NCI-H2107 (cell line): ENCODE data around the gene GAS2.
A peak's percentile ranks its signal among the peaks of the same experiment; 100 is the strongest.

Experiments used
- DNase-seq: peaks from one replicate; lab custom pipeline; 2025; lab: John Stamatoyannopoulos, UW

GAS2 gene

GRCh38 chr11:22728600-22729389 lies 62.4 kb downstream of the GAS2 start:
- no peak for DNase-seq

DNA sequence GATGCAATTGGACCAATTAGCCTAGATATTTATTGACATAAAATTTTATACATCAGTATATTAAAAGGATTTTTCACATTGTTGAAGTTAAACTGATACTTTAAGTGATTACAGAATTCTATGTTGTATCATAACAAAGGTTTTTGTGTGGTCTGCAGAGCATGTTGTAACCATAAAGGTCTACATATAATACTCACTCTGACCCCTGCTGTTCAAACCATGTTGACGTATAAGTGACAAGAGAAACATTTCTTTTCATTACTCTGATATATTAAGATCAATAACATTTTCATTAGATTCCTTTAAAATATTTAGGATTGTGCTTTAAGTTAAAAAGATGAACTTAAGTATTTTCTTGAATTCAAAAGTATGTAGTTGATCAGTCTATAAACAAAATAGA lies 63.9 kb downstream of the GAS2 start:
- DNase-seq = no peak

DNA sequence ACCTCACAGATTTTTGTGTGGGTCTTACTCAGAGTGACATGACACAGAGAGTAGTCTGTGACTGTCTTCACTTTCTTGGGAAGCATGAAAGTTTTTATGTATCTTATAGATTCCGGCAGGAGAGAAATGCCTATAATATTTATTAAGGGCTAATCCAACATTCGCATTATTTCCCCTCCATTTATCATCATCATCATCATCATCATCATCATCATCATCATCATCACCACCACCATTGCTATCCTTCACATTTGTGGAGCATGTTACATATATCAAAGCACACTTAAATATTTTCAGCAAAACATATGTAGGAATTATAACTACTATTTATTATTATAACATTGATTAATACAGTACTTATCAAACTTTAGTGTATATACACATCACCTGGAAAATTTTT lies 66.2 kb downstream of the GAS2 start:
- no peak for DNase-seq

DNA sequence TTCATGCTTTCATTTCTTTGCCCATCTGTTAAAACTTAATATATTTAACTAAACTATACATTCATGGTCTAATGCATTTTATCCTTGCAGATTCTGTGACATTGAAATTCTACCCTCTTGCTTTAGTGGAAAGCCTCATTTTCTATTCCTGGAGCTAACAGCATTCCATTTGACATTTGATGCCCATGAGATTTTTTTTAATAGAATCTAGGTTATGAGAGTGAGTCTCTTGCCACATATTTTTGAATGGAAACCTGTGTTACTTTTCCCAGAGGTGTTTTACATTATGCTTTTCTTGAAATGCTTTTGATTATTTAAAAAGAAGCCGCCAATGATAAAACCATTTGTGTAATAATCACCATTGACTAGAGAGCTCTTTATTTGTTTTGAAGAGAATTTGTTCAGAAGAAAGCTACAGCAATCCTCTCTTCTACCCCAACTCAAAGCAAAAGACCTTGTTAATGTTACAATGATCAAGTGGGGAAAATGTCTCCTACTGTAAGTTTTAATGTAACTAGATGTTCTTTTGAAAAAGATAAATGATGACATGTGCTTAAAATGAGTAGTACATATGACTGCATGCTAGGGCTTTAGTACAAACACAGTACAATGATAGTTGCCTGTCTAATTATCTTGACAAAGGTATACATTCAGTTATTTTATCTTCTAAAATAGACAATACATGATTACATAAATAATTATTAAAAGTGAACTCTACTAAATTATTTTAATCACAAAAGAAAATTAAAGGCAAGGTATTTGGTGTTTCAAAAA lies 67.3 kb downstream of the GAS2 start:
- DNase-seq = no peak

GRCh38 chr11:22734628-22735345 lies 68.4 kb downstream of the GAS2 start:
- no peak for DNase-seq

GRCh38 chr11:22742157-22742613 lies 75.8 kb downstream of the GAS2 start:
- DNase-seq = no peak

- DNase-seq = peak; percentile 52
Observed at GRCh38 chr11:22749536-22749935, 83.1 kb downstream of the GAS2 start.

- DNase-seq = peak; percentile 69
Observed at GRCh38 chr11:22752908-22753310, 86.5 kb downstream of the GAS2 start.

DNA sequence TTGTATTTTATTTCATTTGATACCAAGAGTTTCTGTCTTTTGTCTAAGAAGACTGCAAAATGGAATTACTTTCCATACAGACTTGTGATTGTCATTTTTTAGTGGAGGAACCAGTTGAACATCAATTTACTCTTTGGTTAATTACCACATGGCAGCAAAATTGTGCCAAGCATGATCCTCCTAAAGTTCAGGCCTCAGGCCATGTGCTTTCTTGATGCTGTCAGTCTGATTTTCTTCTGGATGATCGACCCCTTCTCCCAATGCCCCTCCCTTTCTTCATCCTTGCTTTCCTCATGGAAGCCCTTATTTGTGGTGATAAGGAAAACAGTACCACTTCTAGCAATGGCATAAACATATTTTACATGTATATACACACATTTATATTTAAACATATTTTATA lies 87.0 kb downstream of the GAS2 start:
- DNase-seq = no peak

- DNase-seq = no peak
Observed at GRCh38 chr11:22761066-22761465, 94.7 kb downstream of the GAS2 start.

DNA sequence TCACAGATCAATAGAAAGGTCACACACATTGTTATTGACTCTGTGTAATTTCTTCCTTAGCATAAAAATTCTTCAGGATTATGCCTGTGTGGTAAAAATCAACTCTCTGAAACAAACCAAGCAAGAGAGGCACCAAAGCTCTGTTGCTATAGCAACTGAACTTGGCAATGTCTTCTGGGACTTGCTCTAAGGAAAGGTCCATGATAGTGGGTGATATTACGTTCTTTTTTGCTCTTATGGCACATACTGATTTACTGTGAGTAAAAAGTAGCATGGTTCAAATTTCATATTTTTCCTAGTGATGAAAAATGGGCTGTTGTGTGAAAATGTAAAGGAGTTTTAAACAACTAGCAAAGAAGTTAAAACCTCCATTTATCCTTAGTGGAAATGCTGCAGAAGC lies 96.8 kb downstream of the GAS2 start:
- no peak for DNase-seq

DNA sequence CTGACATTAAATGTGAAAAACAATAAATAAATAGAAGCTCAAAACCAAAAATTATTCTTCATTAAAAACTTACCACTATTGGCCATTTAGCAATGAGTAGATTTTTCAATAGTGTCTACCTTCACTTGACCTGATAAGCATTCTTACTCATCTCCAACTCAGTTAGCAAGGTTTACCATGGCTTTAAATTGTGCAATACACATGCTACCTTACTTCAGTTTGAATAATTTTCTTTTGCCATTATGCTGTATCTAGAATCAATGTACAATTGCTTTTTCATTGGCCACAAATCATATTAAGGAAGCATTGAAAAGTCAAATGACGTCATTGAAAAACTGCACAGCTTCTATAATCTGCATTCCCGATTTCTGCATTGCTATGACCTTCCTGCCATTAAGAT lies 98.3 kb downstream of the GAS2 start:
- DNase-seq = no peak

GRCh38 chr11:22768281-22768680 lies 101.9 kb downstream of the GAS2 start:
- no peak for DNase-seq

GRCh38 chr11:22769081-22769480 lies 102.7 kb downstream of the GAS2 start:
- no peak for DNase-seq

- no peak for DNase-seq
Observed at GRCh38 chr11:22774716-22775115, 108.3 kb downstream of the GAS2 start.

- DNase-seq = no peak
Observed at GRCh38 chr11:22775248-22775647, 108.8 kb downstream of the GAS2 start.

- no peak for DNase-seq
Observed at GRCh38 chr11:22778642-22779041, 112.2 kb downstream of the GAS2 start.

DNA sequence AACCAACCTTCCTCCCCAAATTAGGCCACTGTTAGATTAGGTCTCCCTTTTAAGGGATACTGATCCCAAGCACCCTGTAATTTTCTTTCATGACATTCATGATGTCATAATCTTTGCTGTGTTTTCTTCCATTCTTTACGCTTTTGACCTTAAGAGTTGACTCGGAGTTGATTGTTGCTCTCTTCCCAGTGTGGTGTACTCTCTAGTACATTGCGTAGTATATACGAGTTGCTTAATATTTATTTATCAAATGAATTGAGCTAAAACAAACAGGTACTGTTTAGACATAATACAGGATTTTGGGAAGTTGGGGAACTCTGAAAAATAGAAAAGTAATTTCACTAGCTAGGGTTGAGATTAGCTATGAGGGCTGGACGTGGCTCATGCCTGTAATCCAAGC lies 113.4 kb downstream of the GAS2 start:
- no peak for DNase-seq

GRCh38 chr11:22780952-22781593 lies 114.7 kb downstream of the GAS2 start:
- no peak for DNase-seq

- no peak for DNase-seq
Observed at GRCh38 chr11:22785251-22785650, 118.8 kb downstream of the GAS2 start.

- DNase-seq = no peak
Observed at GRCh38 chr11:22786475-22786874, 120.1 kb downstream of the GAS2 start.

DNA sequence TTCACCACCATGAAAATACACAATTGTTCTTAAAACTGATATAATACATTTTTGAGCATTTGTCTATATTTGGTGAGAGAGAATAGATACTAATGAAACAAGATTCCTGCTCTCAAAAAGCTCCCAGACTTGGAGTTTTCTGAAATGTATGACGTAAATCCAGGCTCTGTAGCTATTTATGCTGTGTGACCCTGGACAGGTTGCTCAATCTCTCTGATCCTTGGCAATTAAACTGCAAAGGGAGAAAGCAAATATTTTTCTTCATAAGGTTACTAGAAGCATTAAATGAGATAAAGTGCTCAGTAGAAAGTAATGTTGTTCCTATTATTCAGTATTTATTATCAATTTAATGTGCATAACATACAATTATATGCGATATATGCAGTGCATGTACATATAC lies 120.6 kb downstream of the GAS2 start:
- no peak for DNase-seq
